Measurements from ENCODE around the gene USP49. TPM values are rescaled to one million over a fixed set of nuclear protein-coding genes. Genes with fewer than 3 reads are reported as not detected.

USP49 gene
- total and polyA plus RNA-seq, 2 of the 13 experiments (the other 11 are each of a cell fraction or from before 2014, with no cell fraction given) = 2.9 to 4.3 TPM

- TF ChIP-seq MTERF4 (CRISPR knock-in tag; IDR thresholded peaks at IDR 0.05) (peak; percentile 56; the same call in 1 of the 2 replicates), FOSL2 (CRISPR knock-in tag; IDR thresholded peaks at IDR 0.05) (peak; percentile 45), ZFP36L1 (CRISPR knock-in tag; IDR thresholded peaks at IDR 0.05) (no peak), ISL2 (CRISPR knock-in tag; IDR thresholded peaks at IDR 0.05) (peak; percentile 60; the same call in 1 of the 2 replicates), AGO1 (IDR thresholded peaks at IDR 0.05; ENCODE audit: low read depth, low read length, poor library complexity, severe bottlenecking) (no peak), ZHX1 (CRISPR knock-in tag; IDR thresholded peaks at IDR 0.05; ENCODE audit: low read depth) (no peak), IKZF4 (CRISPR knock-in tag; IDR thresholded peaks at IDR 0.05; ENCODE audit: borderline replicate concordance, low read depth, not compliant biosample characterization) (no peak), ZNF350 (CRISPR knock-in tag; IDR thresholded peaks at IDR 0.05; ENCODE audit: borderline replicate concordance, low read depth) (peak; percentile 40; the same call in 1 of the 2 replicates), HNF4G (IDR thresholded peaks at IDR 0.05; ENCODE audit: borderline replicate concordance, low read depth, low read length) (peak; percentile 37; the same call in 1 of the 2 replicates), HNF4G (CRISPR knock-in tag; IDR thresholded peaks at IDR 0.05; ENCODE audit: borderline replicate concordance, low read depth) (0 out of 2 replicates have a peak, but pooled peaks have one; percentile 59), POGK (CRISPR knock-in tag; conservative IDR thresholded peaks at IDR 0.05) (no peak; the same call in 1 of the 2 replicates), FOSL1 (CRISPR knock-in tag; IDR thresholded peaks at IDR 0.05; ENCODE audit: borderline replicate concordance) (no peak), NCOA5 (CRISPR knock-in tag; IDR thresholded peaks at IDR 0.05) (no peak), MTA1 (CRISPR knock-in tag; IDR thresholded peaks at IDR 0.05; ENCODE audit: borderline replicate concordance) (no peak), ZNF230 (CRISPR knock-in tag; IDR thresholded peaks at IDR 0.05) (no peak), DPF2 (CRISPR knock-in tag; IDR thresholded peaks at IDR 0.05; ENCODE audit: borderline replicate concordance, low read depth) (0 out of 2 replicates have a peak, but pooled peaks have one; percentile 38), U2AF1 (optimal IDR thresholded peaks at IDR 0.05; ENCODE audit: low read depth, low read length) (peak; percentile 65), ZNF552 (CRISPR knock-in tag; IDR thresholded peaks at IDR 0.05; ENCODE audit: borderline replicate concordance) (no peak), RCOR2 (CRISPR knock-in tag; IDR thresholded peaks at IDR 0.05) (0 out of 2 replicates have a peak, but pooled peaks have one; percentile 55), ZSCAN30 (CRISPR knock-in tag; IDR thresholded peaks at IDR 0.05) (no peak)
- TF ChIP-seq, protein P1, sequence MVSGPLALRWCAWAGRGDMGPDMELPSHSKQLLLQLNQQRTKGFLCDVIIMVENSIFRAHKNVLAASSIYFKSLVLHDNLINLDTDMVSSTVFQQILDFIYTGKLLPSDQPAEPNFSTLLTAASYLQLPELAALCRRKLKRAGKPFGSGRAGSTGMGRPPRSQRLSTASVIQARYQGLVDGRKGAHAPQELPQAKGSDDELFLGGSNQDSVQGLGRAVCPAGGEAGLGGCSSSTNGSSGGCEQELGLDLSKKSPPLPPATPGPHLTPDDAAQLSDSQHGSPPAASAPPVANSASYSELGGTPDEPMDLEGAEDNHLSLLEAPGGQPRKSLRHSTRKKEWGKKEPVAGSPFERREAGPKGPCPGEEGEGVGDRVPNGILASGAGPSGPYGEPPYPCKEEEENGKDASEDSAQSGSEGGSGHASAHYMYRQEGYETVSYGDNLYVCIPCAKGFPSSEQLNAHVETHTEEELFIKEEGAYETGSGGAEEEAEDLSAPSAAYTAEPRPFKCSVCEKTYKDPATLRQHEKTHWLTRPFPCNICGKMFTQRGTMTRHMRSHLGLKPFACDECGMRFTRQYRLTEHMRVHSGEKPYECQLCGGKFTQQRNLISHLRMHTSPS (CRISPR knock-in tag; IDR thresholded peaks at IDR 0.05; ENCODE audit: low read depth) = no peak
Observed at GRCh38 chr6:41741625-41742490, 153.3 kb downstream of the USP49 start (continued).
